Calu3 (cell line): ENCODE results near the gene YARS1. TPM values are rescaled to one million over a fixed set of nuclear protein-coding genes. Genes with fewer than 3 reads are reported as not detected.

Source experiments
- BruUV-seq: library from RNA; stranded (reverse); fragments of 400-500 nt; replicated peaks from 2 replicates; lab custom pipeline; 2021; lab: Mats Ljungman, UMichigan
- CTCF ChIA-PET: fragments of 300-600 bp; sonication (Branson Sonifier 250); formaldehyde crosslinking; loops from one replicate; lab custom pipeline; 2022; ENCODE audit warnings: antibody characterized with exemption; lab: Charles Lee
- DNase-seq: peaks from one replicate; pipeline ENCODE4 v3.0.0; 2022
- H3K27ac Mint-ChIP-seq: one replicate; pipeline ENCODE4 v1.8.0; 2022; ENCODE audit warnings: mixed read lengths; ENCODE audit not compliant: unreplicated experiment
- H3K27me3 Mint-ChIP-seq: one replicate; pipeline ENCODE4 v1.8.0; 2022; ENCODE audit warnings: mixed read lengths; ENCODE audit not compliant: unreplicated experiment
- H3K36me3 Mint-ChIP-seq: one replicate; pipeline ENCODE4 v1.8.0; 2022; ENCODE audit warnings: mild to moderate bottlenecking, moderate library complexity, mixed read lengths; ENCODE audit not compliant: insufficient read depth, unreplicated experiment
- H3K4me1 Mint-ChIP-seq: one replicate; pipeline ENCODE4 v1.8.0; 2022; ENCODE audit warnings: mild to moderate bottlenecking, low read depth, mixed read lengths; ENCODE audit not compliant: unreplicated experiment
- H3K4me3 Mint-ChIP-seq: one replicate; pipeline ENCODE4 v1.8.0; 2022; ENCODE audit warnings: mild to moderate bottlenecking, low read depth, moderate library complexity, mixed read lengths; ENCODE audit not compliant: unreplicated experiment
- H3K9me3 Mint-ChIP-seq: one replicate; pipeline ENCODE4 v1.8.0; 2022; ENCODE audit warnings: low read depth, mixed read lengths; ENCODE audit not compliant: unreplicated experiment
- intact Hi-C: fragments of 100-400 bp; cut with micrococcal nuclease; formaldehyde crosslinking; loops from one replicate; pipeline ENCODE4 v1.10.0; 2022; ENCODE audit not compliant: unreplicated experiment
- total RNA-seq: library from RNA; stranded (reverse); gene quantifications from 2 replicates; pipeline ENCODE4 v1.2.3, GENCODE V29; 2022
- TF ChIP-seq, protein P1 (sequence below): fragments of 200-600 bp; IDR thresholded peaks from one replicate; pipeline ENCODE4 v1.8.0; 2022; ENCODE audit warnings: antibody characterized with exemption; ENCODE audit not compliant: unreplicated experiment

The YARS1 gene
- total RNA-seq, 1 experiment from 2014 or later, result 188 TPM

DNA sequence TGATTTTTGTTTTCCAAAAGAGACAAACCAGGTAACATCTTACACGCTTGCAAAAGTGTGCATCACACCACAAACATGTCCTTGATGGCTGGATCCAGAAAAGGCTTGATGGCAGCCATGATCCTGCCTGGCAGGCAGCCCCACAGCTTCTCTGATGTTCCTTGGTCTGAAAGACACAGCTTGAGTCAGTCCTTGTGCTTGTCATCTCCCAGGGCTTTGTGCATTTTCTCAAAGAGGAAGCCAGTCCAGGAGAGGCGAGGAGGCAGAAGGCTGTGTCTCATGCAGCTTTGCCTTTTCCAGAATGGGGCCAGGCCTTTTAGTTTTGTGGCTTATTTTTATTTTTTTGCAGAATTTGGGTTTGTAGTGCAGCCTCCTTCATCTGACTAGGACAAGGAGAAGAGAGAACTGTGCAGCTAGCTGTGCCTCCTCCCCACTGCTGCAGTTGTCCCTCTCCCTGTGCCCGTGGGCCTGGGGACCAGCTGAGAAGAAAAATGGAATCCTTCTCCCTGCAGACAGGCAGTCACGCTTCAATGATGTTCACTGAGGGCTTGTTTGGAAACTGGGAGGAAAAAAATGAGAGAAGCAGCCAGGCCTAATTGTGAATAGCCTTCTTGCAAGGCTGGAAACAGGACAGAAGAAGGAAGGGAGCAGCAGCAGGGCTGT is 46.2 kb upstream of the YARS1 start:
- Mint-ChIP-seq H3K36me3 (no peaks in the 10 kb centered on the region), H3K9me3 (no peaks in the 10 kb centered on the region), H3K27me3 (peaks cover 2% of the 10 kb centered on the region), H3K4me3 (no peak overlapping the region), H3K4me1 (no peaks in the 10 kb centered on the region), H3K27ac (no peak overlapping the region)
- intact Hi-C loops, result no loop called here
- DNase-seq, result no peak
- TF ChIP-seq, protein P1, sequence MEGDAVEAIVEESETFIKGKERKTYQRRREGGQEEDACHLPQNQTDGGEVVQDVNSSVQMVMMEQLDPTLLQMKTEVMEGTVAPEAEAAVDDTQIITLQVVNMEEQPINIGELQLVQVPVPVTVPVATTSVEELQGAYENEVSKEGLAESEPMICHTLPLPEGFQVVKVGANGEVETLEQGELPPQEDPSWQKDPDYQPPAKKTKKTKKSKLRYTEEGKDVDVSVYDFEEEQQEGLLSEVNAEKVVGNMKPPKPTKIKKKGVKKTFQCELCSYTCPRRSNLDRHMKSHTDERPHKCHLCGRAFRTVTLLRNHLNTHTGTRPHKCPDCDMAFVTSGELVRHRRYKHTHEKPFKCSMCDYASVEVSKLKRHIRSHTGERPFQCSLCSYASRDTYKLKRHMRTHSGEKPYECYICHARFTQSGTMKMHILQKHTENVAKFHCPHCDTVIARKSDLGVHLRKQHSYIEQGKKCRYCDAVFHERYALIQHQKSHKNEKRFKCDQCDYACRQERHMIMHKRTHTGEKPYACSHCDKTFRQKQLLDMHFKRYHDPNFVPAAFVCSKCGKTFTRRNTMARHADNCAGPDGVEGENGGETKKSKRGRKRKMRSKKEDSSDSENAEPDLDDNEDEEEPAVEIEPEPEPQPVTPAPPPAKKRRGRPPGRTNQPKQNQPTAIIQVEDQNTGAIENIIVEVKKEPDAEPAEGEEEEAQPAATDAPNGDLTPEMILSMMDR, result no peak
- CTCF ChIA-PET, result no interaction called here
- no TSS peak for BruUV-seq

DNA sequence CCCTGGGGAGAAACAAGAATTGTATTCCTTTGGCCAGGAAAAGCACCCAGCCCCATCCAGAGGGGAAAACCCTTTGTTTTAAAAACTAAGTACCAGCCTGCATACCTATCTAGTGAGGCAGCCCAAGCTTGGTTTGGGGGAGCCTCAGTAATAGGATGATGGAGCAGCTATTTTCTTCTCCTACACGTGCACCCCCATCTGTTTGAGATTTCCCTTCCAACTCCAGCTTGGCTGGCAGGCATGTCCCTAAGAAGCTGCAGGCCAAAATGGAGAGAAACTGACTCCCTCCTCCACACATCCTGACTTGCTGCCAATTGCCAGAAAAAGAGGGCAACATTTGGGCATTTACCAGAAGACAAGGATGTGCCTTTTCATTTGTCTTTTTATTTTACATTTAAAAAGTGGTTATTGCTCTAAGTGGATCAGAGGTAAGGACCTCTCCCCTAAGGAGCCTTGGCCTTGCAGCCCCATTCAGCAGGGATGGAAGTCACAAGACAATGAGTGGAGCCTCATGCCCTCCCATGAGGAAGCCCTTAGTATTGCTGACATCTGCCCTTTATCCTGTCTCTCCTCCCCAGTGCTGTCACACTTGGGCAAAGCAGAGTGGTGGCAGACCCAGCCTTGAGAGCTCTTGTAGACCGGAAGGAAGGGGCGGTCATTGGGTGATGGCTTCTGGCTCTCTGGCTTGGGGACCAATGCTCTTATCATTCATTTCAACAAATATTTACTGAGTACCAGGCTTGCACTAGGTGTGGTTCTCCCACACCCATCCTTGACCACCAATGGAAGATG is 44.9 kb upstream of the YARS1 start:
- CTCF ChIA-PET, result no interaction called here
- no TSS peak for BruUV-seq
- H3K36me3 Mint-ChIP-seq, result no peaks in the 10 kb centered on the region
- H3K4me3 Mint-ChIP-seq, result no peak overlapping the region
- H3K4me1 Mint-ChIP-seq, result no peaks in the 10 kb centered on the region
- DNase-seq, result no peak
- no peaks in the 10 kb centered on the region for H3K9me3 Mint-ChIP-seq
- intact Hi-C loops, result no loop called here
- TF ChIP-seq, protein P1, result no peak
- H3K27me3 Mint-ChIP-seq, result no peaks in the 10 kb centered on the region
- H3K27ac Mint-ChIP-seq, result no peak overlapping the region

DNA sequence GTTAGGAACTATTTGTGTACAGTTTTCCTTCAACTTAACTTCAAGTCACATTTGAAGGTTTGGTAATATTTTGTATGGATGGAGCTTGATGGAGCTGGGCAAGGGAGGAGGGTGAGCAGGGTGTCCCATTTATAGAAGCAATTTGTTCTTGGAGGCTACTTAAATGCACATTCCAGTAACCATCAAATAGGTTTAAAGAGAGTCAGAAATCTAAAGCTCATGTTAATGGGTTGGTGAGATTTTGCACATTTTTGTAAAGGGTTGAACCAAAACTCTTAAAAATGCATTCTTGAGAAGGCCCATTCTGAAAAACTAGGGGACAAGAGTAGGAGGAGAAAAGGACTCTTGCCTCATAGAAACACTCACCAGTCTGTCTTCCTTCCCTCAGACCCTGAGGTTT is 43.4 kb upstream of the YARS1 start:
- intact Hi-C loops, result no loop called here
- Mint-ChIP-seq H3K36me3 (peaks cover 6% of the 10 kb centered on the region), H3K27me3 (no peaks in the 10 kb centered on the region), H3K4me1 (no peaks in the 10 kb centered on the region), H3K27ac (no peak overlapping the region), H3K9me3 (no peaks in the 10 kb centered on the region), H3K4me3 (no peak overlapping the region)
- TF ChIP-seq, protein P1, result no peak
- BruUV-seq, result no TSS peak
- no peak for DNase-seq
- CTCF ChIA-PET, result no interaction called here

DNA sequence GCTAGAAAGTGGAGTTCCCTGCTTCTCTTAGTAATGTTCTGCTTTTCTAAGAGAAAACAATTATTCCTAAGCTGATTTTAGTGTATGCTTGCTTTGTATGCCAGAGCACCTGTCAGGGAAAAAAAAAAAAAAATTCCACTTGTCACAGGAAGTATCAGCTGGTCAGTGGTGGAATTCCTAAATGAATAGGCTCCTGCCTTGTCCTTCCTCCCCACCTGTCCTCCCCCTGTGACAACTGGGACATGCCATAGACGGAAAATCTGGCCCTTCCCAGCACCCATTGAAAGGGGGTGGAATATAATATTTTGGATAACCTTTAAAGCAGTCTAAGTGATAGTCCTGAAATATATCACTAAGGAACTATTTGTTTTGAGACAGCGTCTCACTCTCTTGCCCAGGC is 42.8 kb upstream of the YARS1 start:
- CTCF ChIA-PET, result no interaction called here

More for the DNA sequence above, 42.8 kb upstream of the YARS1 start:
- intact Hi-C loops, result no loop called here
- TF ChIP-seq, protein P1, result no peak
- no peak for DNase-seq
- H3K4me3 Mint-ChIP-seq, result no peak overlapping the region
- BruUV-seq, result no TSS peak
- no peaks in the 10 kb centered on the region for H3K27me3 Mint-ChIP-seq
- H3K36me3 Mint-ChIP-seq, result peaks cover 6% of the 10 kb centered on the region
- no peak overlapping the region for H3K27ac Mint-ChIP-seq
- no peaks in the 10 kb centered on the region for H3K9me3 Mint-ChIP-seq
- H3K4me1 Mint-ChIP-seq, result peaks cover 1% of the 10 kb centered on the region
